Osteoblast (primary cell): ENCODE results near the gene CBR3. TPM values are rescaled to one million over a fixed set of nuclear protein-coding genes. Genes with fewer than 3 reads are reported as not detected.
A peak's percentile ranks its signal among the peaks of the same experiment; 100 is the strongest.

Experiments used
- DNase-seq: peaks from one replicate; pipeline ENCODE4 v3.0.0; 2011; ENCODE audit warnings: low spot score, mixed read lengths; ENCODE audit not compliant: insufficient read length; ENCODE audit errors: missing footprints
- H2AFZ ChIP-seq: 2 replicates; pipeline ENCODE4 v1.6.0; 2011; ENCODE audit warnings: mild to moderate bottlenecking, low read length
- H3K27ac ChIP-seq: 2 replicates; pipeline ENCODE4 v1.5.1; 2011; ENCODE audit warnings: mild to moderate bottlenecking, low read depth, low read length, moderate library complexity
- H3K27me3 ChIP-seq: 2 replicates; pipeline ENCODE4 v1.6.0; 2012; ENCODE audit warnings: mild to moderate bottlenecking, control low read depth, inconsistent platforms, low read length, moderate library complexity; ENCODE audit not compliant: insufficient read depth
- H3K36me3 ChIP-seq: 2 replicates; pipeline ENCODE4 v1.5.1; 2011; ENCODE audit warnings: mild to moderate bottlenecking, low read length, control low read depth, moderate library complexity; ENCODE audit not compliant: insufficient read depth
- H3K4me1 ChIP-seq: 2 replicates; pipeline ENCODE4 v1.5.1; 2011; ENCODE audit warnings: mild to moderate bottlenecking, low read length, control low read depth, moderate library complexity; ENCODE audit not compliant: insufficient read depth
- H3K4me2 ChIP-seq: 2 replicates; pipeline ENCODE4 v1.6.0; 2011; ENCODE audit warnings: mild to moderate bottlenecking, low read length; ENCODE audit not compliant: insufficient read depth
- H3K4me3 ChIP-seq: fragments of 200-600 bp; sonication (generic); 3 replicates; pipeline ENCODE4 v1.5.1; 2012; ENCODE audit warnings: mild to moderate bottlenecking, low read length, inconsistent platforms; ENCODE audit not compliant: insufficient read depth
- H3K79me2 ChIP-seq: 2 replicates; pipeline ENCODE4 v1.6.0; 2012; ENCODE audit warnings: mild to moderate bottlenecking, low read length, control low read depth, inconsistent platforms; ENCODE audit not compliant: insufficient read depth
- H3K9me3 ChIP-seq: 2 replicates; pipeline ENCODE4 v1.5.1; 2011; ENCODE audit warnings: low read depth, low read length, control low read depth
- H4K20me1 ChIP-seq: 2 replicates; pipeline ENCODE4 v1.6.0; 2012; ENCODE audit warnings: mild to moderate bottlenecking, low read length, control low read depth; ENCODE audit not compliant: insufficient read depth
- CTCF ChIP-seq: IDR thresholded peaks from 2 replicates; pipeline ENCODE4 v1.5.1; 2011; ENCODE audit warnings: mild to moderate bottlenecking, low read depth, low read length, moderate library complexity; ENCODE audit errors: extremely low read depth
- total RNA-seq: library from RNA; depleted of rRNA; stranded (reverse); fragments of >200 nt; gene quantifications from 2 replicates; pipeline ENCODE4 v1.2.3, GENCODE V29; 2012

Gene CBR3
- total RNA-seq, 1 donor, result 17.4 TPM

- Histone ChIP-seq H3K9me3 (no peaks in the 10 kb centered on the region), H3K79me2 (no peaks in the 10 kb centered on the region), H3K4me3 (no peak overlapping the region), H3K27me3 (no peaks in the 10 kb centered on the region), H3K27ac (no peak overlapping the region), H3K36me3 (no peaks in the 10 kb centered on the region), H3K4me2 (no peak overlapping the region), H3K4me1 (no peaks in the 10 kb centered on the region), H4K20me1 (no peaks in the 10 kb centered on the region), H2AFZ (no peak overlapping the region)
- TF ChIP-seq CTCF, result peak; percentile 43
- DNase-seq, result no peak
Measured at GRCh38 chr21:36122977-36123376, 11.9 kb upstream of the CBR3 start.

- no peaks in the 10 kb centered on the region for H3K9me3 ChIP-seq
- H3K4me3 ChIP-seq, result no peak overlapping the region
- H3K27ac ChIP-seq, result no peak overlapping the region
- no peak for TF ChIP-seq CTCF
- H3K4me2 ChIP-seq, result no peak overlapping the region
- no peaks in the 10 kb centered on the region for H3K4me1 ChIP-seq
- DNase-seq, result no peak
- H3K36me3 ChIP-seq, result no peaks in the 10 kb centered on the region
- no peaks in the 10 kb centered on the region for H3K27me3 ChIP-seq
- H4K20me1 ChIP-seq, result no peaks in the 10 kb centered on the region
- H3K79me2 ChIP-seq, result no peaks in the 10 kb centered on the region
- H2AFZ ChIP-seq, result no peak overlapping the region
Measured at GRCh38 chr21:36124395-36124794, 10.5 kb upstream of the CBR3 start.

GRCh38 chr21:36125512-36126207 is 9.2 kb upstream of the CBR3 start:
- Histone ChIP-seq H3K9me3 (no peaks in the 10 kb centered on the region), H3K4me1 (no peaks in the 10 kb centered on the region), H4K20me1 (no peaks in the 10 kb centered on the region), H3K4me2 (no peak overlapping the region), H3K27me3 (no peaks in the 10 kb centered on the region), H3K79me2 (no peaks in the 10 kb centered on the region), H3K27ac (no peak overlapping the region), H2AFZ (no peak overlapping the region), H3K4me3 (no peak overlapping the region), H3K36me3 (no peaks in the 10 kb centered on the region)
- peak; percentile 97 for TF ChIP-seq CTCF
- peak; percentile 90 for DNase-seq

- no peak overlapping the region for H2AFZ ChIP-seq
- H3K27ac ChIP-seq, result no peak overlapping the region
- no peak overlapping the region for H3K4me3 ChIP-seq
- H3K4me2 ChIP-seq, result no peak overlapping the region
- no peaks in the 10 kb centered on the region for H3K27me3 ChIP-seq
- H3K79me2 ChIP-seq, result no peaks in the 10 kb centered on the region
- DNase-seq, result peak; percentile 77
- H3K9me3 ChIP-seq, result no peaks in the 10 kb centered on the region
- no peaks in the 10 kb centered on the region for H3K4me1 ChIP-seq
- H3K36me3 ChIP-seq, result no peaks in the 10 kb centered on the region
- TF ChIP-seq CTCF, result no peak
- no peaks in the 10 kb centered on the region for H4K20me1 ChIP-seq
Measured at GRCh38 chr21:36126208-36126565, 8.7 kb upstream of the CBR3 start.
